Measurements from ENCODE around the gene SLC25A4.
"Not testable (repeated sequence)": the region's sequence is repeated elsewhere in the genome, so short reads cannot be mapped to it uniquely, and the experiment has no call there.

The SLC25A4 gene

GRCh38 chr4:185100423-185100822, 42.6 kb upstream of the SLC25A4 start:
- no peak for DNase-seq (ENCODE audit: low read depth)
- no peak overlapping the region for H3K4me3 ChIP-seq (ENCODE audit: control insufficient read depth, low read depth, low read length)
- no peak for TF ChIP-seq CTCF (conservative IDR thresholded peaks at IDR 0.05; ENCODE audit: control insufficient read depth, insufficient read depth, low read depth, low read length)

- no peak for TF ChIP-seq CTCF (conservative IDR thresholded peaks at IDR 0.05; ENCODE audit: control insufficient read depth, insufficient read depth, low read depth, low read length)
- no peak overlapping the region for H3K4me3 ChIP-seq (ENCODE audit: control insufficient read depth, low read depth, low read length)
- DNase-seq (ENCODE audit: low read depth), result no peak
Observed at GRCh38 chr4:185101354-185101890, 41.6 kb upstream of the SLC25A4 start.

GRCh38 chr4:185104733-185105132, 38.3 kb upstream of the SLC25A4 start:
- no peak for DNase-seq (ENCODE audit: low read depth)
- H3K4me3 ChIP-seq (ENCODE audit: control insufficient read depth, low read depth, low read length), result no peak overlapping the region
- no peak for TF ChIP-seq CTCF (conservative IDR thresholded peaks at IDR 0.05; ENCODE audit: control insufficient read depth, insufficient read depth, low read depth, low read length)

- TF ChIP-seq CTCF (conservative IDR thresholded peaks at IDR 0.05; ENCODE audit: control insufficient read depth, insufficient read depth, low read depth, low read length), result no peak
- no peak for DNase-seq (ENCODE audit: low read depth)
- H3K4me3 ChIP-seq (ENCODE audit: control insufficient read depth, low read depth, low read length), result no peak overlapping the region
Observed at GRCh38 chr4:185106353-185106752, 36.7 kb upstream of the SLC25A4 start.

- DNase-seq (ENCODE audit: low read depth); H3K4me3 ChIP-seq (ENCODE audit: control insufficient read depth, low read depth, low read length): not testable (repeated sequence)
Observed at GRCh38 chr4:185107574-185107973, 35.5 kb upstream of the SLC25A4 start.

- no peak for DNase-seq (ENCODE audit: low read depth)
- no peak overlapping the region for H3K4me3 ChIP-seq (ENCODE audit: control insufficient read depth, low read depth, low read length)
- no peak for TF ChIP-seq CTCF (conservative IDR thresholded peaks at IDR 0.05; ENCODE audit: control insufficient read depth, insufficient read depth, low read depth, low read length)
Observed at GRCh38 chr4:185108185-185108584, 34.9 kb upstream of the SLC25A4 start.

- TF ChIP-seq CTCF (conservative IDR thresholded peaks at IDR 0.05; ENCODE audit: control insufficient read depth, insufficient read depth, low read depth, low read length), result no peak
- H3K4me3 ChIP-seq (ENCODE audit: control insufficient read depth, low read depth, low read length), result no peak overlapping the region
- DNase-seq (ENCODE audit: low read depth), result no peak
Observed at GRCh38 chr4:185108669-185109068, 34.4 kb upstream of the SLC25A4 start.

Data from fibroblast of mammary gland (primary cell).